ENCODE data around the gene SMARCA1. TPM values are rescaled to one million over a fixed set of nuclear protein-coding genes. Genes with fewer than 3 reads are reported as not detected.

SMARCA1 gene
- total and polyA plus RNA-seq, 4 donors = 7.8 to 104 (median 15.7) TPM

DNA sequence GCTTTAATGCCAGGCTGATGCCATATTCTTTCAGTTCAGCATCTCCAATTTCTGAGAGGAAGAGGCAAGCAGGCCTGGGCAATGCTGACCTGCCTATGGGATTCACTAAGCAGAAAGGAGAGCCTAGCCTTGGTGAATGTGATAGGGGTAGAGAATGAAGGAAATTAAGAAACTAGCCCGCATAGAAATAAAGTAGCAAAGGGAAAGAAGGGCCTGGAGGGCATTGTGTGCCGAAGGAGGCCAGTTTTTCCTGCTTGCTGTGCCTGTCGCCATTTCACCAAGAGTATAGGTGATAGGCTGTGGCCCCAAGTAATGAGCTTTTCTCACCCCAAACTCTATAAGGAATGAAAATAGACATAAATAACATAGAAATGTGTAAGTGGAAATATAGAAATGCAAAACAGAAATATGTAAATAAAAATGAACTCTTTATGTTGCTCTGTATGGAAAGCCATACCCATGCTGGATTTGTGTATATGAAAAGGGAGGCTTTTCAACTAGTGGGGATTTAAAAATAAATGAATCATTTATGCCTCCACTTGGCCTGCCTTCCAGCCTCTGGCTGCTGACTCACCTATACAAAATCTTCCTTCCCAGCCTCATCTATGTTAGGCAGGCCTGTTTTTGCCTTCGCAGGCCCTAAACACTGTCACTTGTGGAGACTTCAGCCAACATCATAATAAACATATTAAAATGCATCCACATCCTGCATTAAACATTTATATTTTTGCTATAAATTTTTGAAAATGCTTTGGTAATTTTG is 11.7 kb upstream of the SMARCA1 start:
- WGBS, 2 donors = 78 to 95% methylated on average over 4 of the region's 4 CpGs
- Histone ChIP-seq H3K27ac (ENCODE audit: low read depth in 1 of 2, low read length in 1 of 2) (no peak overlapping the region), H3K36me3 (ENCODE audit: control insufficient read depth in 4 of 4, insufficient read depth in 4 of 4, low read length in 4 of 4) (no peaks in the 10 kb centered on the region), H3K9ac (ENCODE audit: insufficient read depth in 1 of 2, low read length in 2 of 2) (no peak overlapping the region), H3K4me3 (no peak overlapping the region), H3K27me3 (ENCODE audit: control insufficient read depth in 3 of 3, insufficient read depth in 3 of 3, low read length in 2 of 3) (peaks cover 0 to 4% (median 0%) of the 10 kb centered on the region in 3 donors), H3K4me1 (ENCODE audit: control insufficient read depth in 5 of 5, insufficient read depth in 5 of 5, low read length in 5 of 5) (no peaks in the 10 kb centered on the region), H3K9me3 (ENCODE audit: control insufficient read depth in 4 of 4, insufficient read depth in 3 of 4, low read length in 3 of 4) (no peaks in the 10 kb centered on the region)
- DNase-seq (no peak), ATAC-seq (ENCODE audit: insufficient read depth, low FRiP score) (no peak)
- TF ChIP-seq, protein P1, sequence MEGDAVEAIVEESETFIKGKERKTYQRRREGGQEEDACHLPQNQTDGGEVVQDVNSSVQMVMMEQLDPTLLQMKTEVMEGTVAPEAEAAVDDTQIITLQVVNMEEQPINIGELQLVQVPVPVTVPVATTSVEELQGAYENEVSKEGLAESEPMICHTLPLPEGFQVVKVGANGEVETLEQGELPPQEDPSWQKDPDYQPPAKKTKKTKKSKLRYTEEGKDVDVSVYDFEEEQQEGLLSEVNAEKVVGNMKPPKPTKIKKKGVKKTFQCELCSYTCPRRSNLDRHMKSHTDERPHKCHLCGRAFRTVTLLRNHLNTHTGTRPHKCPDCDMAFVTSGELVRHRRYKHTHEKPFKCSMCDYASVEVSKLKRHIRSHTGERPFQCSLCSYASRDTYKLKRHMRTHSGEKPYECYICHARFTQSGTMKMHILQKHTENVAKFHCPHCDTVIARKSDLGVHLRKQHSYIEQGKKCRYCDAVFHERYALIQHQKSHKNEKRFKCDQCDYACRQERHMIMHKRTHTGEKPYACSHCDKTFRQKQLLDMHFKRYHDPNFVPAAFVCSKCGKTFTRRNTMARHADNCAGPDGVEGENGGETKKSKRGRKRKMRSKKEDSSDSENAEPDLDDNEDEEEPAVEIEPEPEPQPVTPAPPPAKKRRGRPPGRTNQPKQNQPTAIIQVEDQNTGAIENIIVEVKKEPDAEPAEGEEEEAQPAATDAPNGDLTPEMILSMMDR (IDR thresholded peaks at IDR 0.05; ENCODE audit: control extremely low read depth, extremely low read depth) = no peak

DNA sequence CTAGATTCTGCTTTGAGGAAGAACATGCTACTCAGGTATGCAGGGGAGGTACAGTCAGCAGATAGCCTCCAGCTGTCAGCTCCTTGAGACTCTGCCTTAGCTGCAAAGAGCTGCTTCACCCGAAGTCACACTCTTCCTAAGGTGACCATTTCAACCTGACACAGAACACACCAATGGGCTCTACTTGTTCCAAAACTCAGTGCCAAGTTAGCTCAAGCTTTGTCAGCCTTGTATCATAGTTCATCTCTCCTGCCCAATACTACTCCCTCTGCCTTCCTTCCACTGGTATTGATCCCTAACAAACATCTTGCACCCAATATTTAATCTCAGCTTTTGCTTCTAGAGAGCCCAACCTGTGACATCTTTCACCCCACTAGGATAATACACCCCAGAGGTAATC is 7.8 kb upstream of the SMARCA1 start:
- Histone ChIP-seq H3K4me3 (no peak overlapping the region), H3K27ac (ENCODE audit: low read depth in 1 of 2, low read length in 1 of 2) (no peak overlapping the region), H3K9ac (ENCODE audit: insufficient read depth in 1 of 2, low read length in 2 of 2) (no peak overlapping the region), H3K4me1 (ENCODE audit: control insufficient read depth in 5 of 5, insufficient read depth in 5 of 5, low read length in 5 of 5) (no peaks in the 10 kb centered on the region), H3K9me3 (ENCODE audit: control insufficient read depth in 4 of 4, insufficient read depth in 3 of 4, low read length in 3 of 4) (no peaks in the 10 kb centered on the region), H3K27me3 (ENCODE audit: control insufficient read depth in 3 of 3, insufficient read depth in 3 of 3, low read length in 2 of 3) (peaks cover 0 to 1% (median 0%) of the 10 kb centered on the region in 3 donors), H3K36me3 (ENCODE audit: control insufficient read depth in 4 of 4, insufficient read depth in 4 of 4, low read length in 4 of 4) (no peaks in the 10 kb centered on the region)
- DNase-seq = no peak
- 53 to 64% methylated on average over 1 of the region's 1 CpG for WGBS, 2 donors
- ATAC-seq (ENCODE audit: insufficient read depth, low FRiP score) = no peak
- TF ChIP-seq, protein P1 (IDR thresholded peaks at IDR 0.05; ENCODE audit: control extremely low read depth, extremely low read depth) = no peak

DNA sequence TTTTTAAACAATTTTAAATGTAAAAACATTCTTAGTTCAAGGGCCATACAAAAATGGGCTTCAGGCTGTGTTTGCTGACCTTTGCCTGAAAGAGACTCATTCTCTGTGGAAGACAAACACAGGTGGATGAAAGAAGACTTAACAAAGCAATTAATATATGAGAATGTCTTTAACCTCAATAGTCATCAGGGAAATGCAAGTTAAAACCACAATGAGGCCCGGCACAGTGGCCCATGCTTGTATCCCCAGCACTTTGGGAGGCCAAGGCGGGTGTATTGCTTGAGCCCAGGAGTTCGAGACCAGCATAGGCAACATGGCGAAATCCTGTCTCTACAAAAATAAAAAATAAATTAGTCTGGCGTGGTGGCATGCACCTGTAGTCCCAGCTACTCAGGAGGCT is 7.1 kb upstream of the SMARCA1 start:
- H3K36me3 ChIP-seq (ENCODE audit: control insufficient read depth in 4 of 4, insufficient read depth in 4 of 4, low read length in 4 of 4) = no peaks in the 10 kb centered on the region
- H3K9ac ChIP-seq (ENCODE audit: insufficient read depth in 1 of 2, low read length in 2 of 2) = no peak overlapping the region
- ATAC-seq (ENCODE audit: insufficient read depth, low FRiP score) (no peak), DNase-seq (no peak)
- TF ChIP-seq, protein P1 (IDR thresholded peaks at IDR 0.05; ENCODE audit: control extremely low read depth, extremely low read depth) = no peak
- H3K27me3 ChIP-seq (ENCODE audit: control insufficient read depth in 3 of 3, insufficient read depth in 3 of 3, low read length in 2 of 3) = no peaks in the 10 kb centered on the region
- no peak overlapping the region for H3K27ac ChIP-seq (ENCODE audit: low read depth in 1 of 2, low read length in 1 of 2)
- no peaks in the 10 kb centered on the region for H3K9me3 ChIP-seq (ENCODE audit: control insufficient read depth in 4 of 4, insufficient read depth in 3 of 4, low read length in 3 of 4)
- no peak overlapping the region for H3K4me3 ChIP-seq
- no peaks in the 10 kb centered on the region for H3K4me1 ChIP-seq (ENCODE audit: control insufficient read depth in 5 of 5, insufficient read depth in 5 of 5, low read length in 5 of 5)
- WGBS, 2 donors = 82 to 88% methylated on average over 5 of the region's 5 CpGs
